ENCODE data around the gene ATP23.
A peak's percentile ranks its signal among the peaks of the same experiment; 100 is the strongest.

ATP23 gene

GRCh38 chr12:57941165-57941894, at the start of gene ATP23:
ATP23 (plus strand) TSS chr12:57941567; CDS start chr12:57941702, 135 bp downstream.
- in situ Hi-C loops (cut with HindIII; ENCODE audit: low pct_unique_long_range_greater_than_20kb, low sequenced_read_pairs) = no loop called here
- peak; percentile 95 to 98 for DNase-seq (ENCODE audit: low read depth in 1 of 2, low spot score in 1 of 2)
- no peak for TF ChIP-seq JUND (IDR thresholded peaks at IDR 0.05; ENCODE audit: low read depth)

- no peak for DNase-seq (ENCODE audit: low read depth in 1 of 2, low spot score in 1 of 2)
- TF ChIP-seq JUND (IDR thresholded peaks at IDR 0.05; ENCODE audit: low read depth) = no peak
- in situ Hi-C loops (cut with HindIII; ENCODE audit: low pct_unique_long_range_greater_than_20kb, low sequenced_read_pairs) = no loop called here
Measured at GRCh38 chr12:57892232-57892972, 49.0 kb upstream of the ATP23 start.

GRCh38 chr12:57893431-57894353, 47.7 kb upstream of the ATP23 start:
- in situ Hi-C loops (cut with HindIII; ENCODE audit: low pct_unique_long_range_greater_than_20kb, low sequenced_read_pairs) = no loop called here
- TF ChIP-seq JUND (IDR thresholded peaks at IDR 0.05; ENCODE audit: low read depth) = no peak
- DNase-seq (ENCODE audit: low read depth in 1 of 2, low spot score in 1 of 2) = peak in 1 of 2 experiments; percentile 75

GRCh38 chr12:57894399-57895292, 46.7 kb upstream of the ATP23 start:
- DNase-seq (ENCODE audit: low read depth in 1 of 2, low spot score in 1 of 2) = no peak
- in situ Hi-C loops (cut with HindIII; ENCODE audit: low pct_unique_long_range_greater_than_20kb, low sequenced_read_pairs) = no loop called here
- no peak for TF ChIP-seq JUND (IDR thresholded peaks at IDR 0.05; ENCODE audit: low read depth)

- no peak for TF ChIP-seq JUND (IDR thresholded peaks at IDR 0.05; ENCODE audit: low read depth)
- DNase-seq (ENCODE audit: low read depth in 1 of 2, low spot score in 1 of 2) = no peak
- in situ Hi-C loops (cut with HindIII; ENCODE audit: low pct_unique_long_range_greater_than_20kb, low sequenced_read_pairs) = no loop called here
Measured at GRCh38 chr12:57895389-57896114, 45.8 kb upstream of the ATP23 start.

GRCh38 chr12:57896115-57896433, 45.3 kb upstream of the ATP23 start:
- TF ChIP-seq JUND (IDR thresholded peaks at IDR 0.05; ENCODE audit: low read depth) = no peak
- no peak for DNase-seq (ENCODE audit: low read depth in 1 of 2, low spot score in 1 of 2)
- in situ Hi-C loops (cut with HindIII; ENCODE audit: low pct_unique_long_range_greater_than_20kb, low sequenced_read_pairs) = no loop called here

- peak in 1 of 2 experiments; percentile 63 for DNase-seq (ENCODE audit: low read depth in 1 of 2, low spot score in 1 of 2)
- no peak for TF ChIP-seq JUND (IDR thresholded peaks at IDR 0.05; ENCODE audit: low read depth)
- in situ Hi-C loops (cut with HindIII; ENCODE audit: low pct_unique_long_range_greater_than_20kb, low sequenced_read_pairs) = no loop called here
Measured at GRCh38 chr12:57896434-57897201, 44.7 kb upstream of the ATP23 start.

GRCh38 chr12:57897286-57897974, 43.9 kb upstream of the ATP23 start:
- no peak for TF ChIP-seq JUND (IDR thresholded peaks at IDR 0.05; ENCODE audit: low read depth)
- in situ Hi-C loops (cut with HindIII; ENCODE audit: low pct_unique_long_range_greater_than_20kb, low sequenced_read_pairs) = no loop called here
- DNase-seq (ENCODE audit: low read depth in 1 of 2, low spot score in 1 of 2) = no peak

GRCh38 chr12:57898308-57898970, 42.9 kb upstream of the ATP23 start:
- no peak for TF ChIP-seq JUND (IDR thresholded peaks at IDR 0.05; ENCODE audit: low read depth)
- DNase-seq (ENCODE audit: low read depth in 1 of 2, low spot score in 1 of 2) = no peak
- in situ Hi-C loops (cut with HindIII; ENCODE audit: low pct_unique_long_range_greater_than_20kb, low sequenced_read_pairs) = no loop called here
